GM12874 (cell line): ENCODE results near the gene AOAH.

Experiments
- CTCF ChIP-seq: IDR thresholded peaks from 2 replicates; pipeline ENCODE4 v1.5.1; 2011; ENCODE audit warnings: low read depth, mild to moderate bottlenecking, control low read depth, low read length, moderate library complexity; ENCODE audit not compliant: insufficient read depth

The AOAH gene

GRCh38 chr7:36760856-36761762 lies 36.8 kb upstream of the AOAH start:
- TF ChIP-seq CTCF, result no peak

GRCh38 chr7:36758879-36759278 lies 34.6 kb upstream of the AOAH start:
- TF ChIP-seq CTCF, result no peak

- TF ChIP-seq CTCF, result no peak
These were observed 31.2 kb upstream of the AOAH start for GRCh38 chr7:36755484-36755883.

- no peak for TF ChIP-seq CTCF
These were observed 27.9 kb upstream of the AOAH start for GRCh38 chr7:36752026-36752711.

GRCh38 chr7:36750451-36750850 lies 26.2 kb upstream of the AOAH start:
- TF ChIP-seq CTCF, result 0 out of 2 replicates have a peak, but pooled peaks have one; percentile 3

GRCh38 chr7:36749282-36749960 lies 25.1 kb upstream of the AOAH start:
- TF ChIP-seq CTCF, result no peak

- no peak for TF ChIP-seq CTCF
These were observed 23.8 kb upstream of the AOAH start for GRCh38 chr7:36748017-36748487.
